Measurements from ENCODE around the gene WDR12. TPM values are rescaled to one million over a fixed set of nuclear protein-coding genes. Genes with fewer than 3 reads are reported as not detected.
"Not testable (repeated sequence)": the region's sequence is repeated elsewhere in the genome, so short reads cannot be mapped to it uniquely, and the experiment has no call there.

Gene WDR12
- 10 to 100 TPM in 5 of 6 donors, 1 to 10 TPM in 1; 7.1 to 18.6 (median 12.8) TPM for polyA plus RNA-seq (ENCODE audit: low read depth in 6 of 6)

GRCh38 chr2:202911512-202912341, at the start of gene WDR12, which contains the start of gene CARF:
TSS of gene WDR12 (minus strand) at chr2:202911673. CDS start at chr2:202911476, 197 bp downstream.
TSS of gene CARF (plus strand) at chr2:202912275. CDS start at chr2:202941903, 29,628 bp downstream.
- H3K36me3 Mint-ChIP-seq: no peaks in the 10 kb centered on the region
- peak within 1 kb of the TSS; percentile 85 to 100 (median 98) for H3K4me3 Mint-ChIP-seq
- peak; percentile 93 for DNase-seq

GRCh38 chr2:202960524-202960923, 49.1 kb upstream of the WDR12 start:
- no peaks in the 10 kb centered on the region for H3K9me3 Mint-ChIP-seq
- no peak overlapping the region for H3K27ac Mint-ChIP-seq
- DNase-seq (no peak), ATAC-seq (ENCODE audit: low read depth in 2 of 2) (no peak)
- no peaks in the 10 kb centered on the region for H3K4me1 Mint-ChIP-seq
- H3K27me3 Mint-ChIP-seq: no peaks in the 10 kb centered on the region
- H3K4me3 Mint-ChIP-seq: no peak overlapping the region
- H3K36me3 Mint-ChIP-seq: peaks cover 0 to 8% of the 10 kb centered on the region in 2 donors

More at GRCh38 chr2:202911512-202912341, at the start of gene WDR12, which contains the start of gene CARF:
- ATAC-seq (ENCODE audit: low read depth in 2 of 2): peak; percentile 83 to 84
- H3K4me1 Mint-ChIP-seq: peaks cover 15 to 20% (median 17%) of the 10 kb centered on the region in 3 donors
- no peaks in the 10 kb centered on the region for H3K9me3 Mint-ChIP-seq
- H3K27ac Mint-ChIP-seq: peak within 1 kb of the TSS; percentile 88 to 99 (median 98)
- no peaks in the 10 kb centered on the region for H3K27me3 Mint-ChIP-seq

GRCh38 chr2:202950592-202950991, 39.1 kb upstream of the WDR12 start:
- H3K36me3 Mint-ChIP-seq: peaks cover 26 to 35% of the 10 kb centered on the region in 2 donors
- no peaks in the 10 kb centered on the region for H3K4me1 Mint-ChIP-seq
- DNase-seq (no peak), ATAC-seq (ENCODE audit: low read depth in 2 of 2) (peak; percentile 30 to 39)
- H3K27ac Mint-ChIP-seq: no peak overlapping the region
- H3K9me3 Mint-ChIP-seq: peaks cover 0 to 23% (median 17%) of the 10 kb centered on the region in 7 donors
- no peaks in the 10 kb centered on the region for H3K27me3 Mint-ChIP-seq
- H3K4me3 Mint-ChIP-seq: no peak overlapping the region

DNA sequence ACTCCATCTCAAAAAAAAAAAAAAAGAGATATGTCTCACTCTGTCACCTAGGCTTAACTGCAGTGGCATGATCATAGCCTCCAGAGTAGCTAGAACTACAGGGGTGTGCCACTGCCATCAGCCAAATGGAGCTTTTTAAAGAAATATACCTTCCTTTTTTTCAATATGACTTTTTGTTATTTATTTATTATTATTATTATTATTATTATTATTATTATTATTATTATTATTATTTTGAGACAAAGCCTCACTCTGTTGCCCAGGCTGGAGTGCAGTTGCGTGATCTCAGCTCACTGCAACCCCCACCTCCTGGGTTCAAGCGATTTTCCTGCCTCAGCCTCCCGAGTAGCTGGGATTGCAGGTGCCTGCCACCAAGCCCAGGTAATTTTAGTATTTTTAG, 37.9 kb upstream of the WDR12 start:
- Mint-ChIP-seq H3K9me3 (peaks cover 0 to 25% (median 19%) of the 10 kb centered on the region in 7 donors), H3K36me3 (peaks cover 37 to 43% of the 10 kb centered on the region in 2 donors)
- not testable (repeated sequence) for H3K4me1 Mint-ChIP-seq; ATAC-seq (ENCODE audit: low read depth in 2 of 2); H3K4me3 Mint-ChIP-seq; DNase-seq; H3K27ac Mint-ChIP-seq; H3K27me3 Mint-ChIP-seq

- Mint-ChIP-seq H3K27ac (no peak overlapping the region), H3K4me3 (peak overlapping the region in 1 of 8 donors; percentile 37), H3K27me3 (no peaks in the 10 kb centered on the region), H3K9me3 (peaks cover 0 to 25% (median 19%) of the 10 kb centered on the region in 7 donors), H3K36me3 (peaks cover 29 to 40% of the 10 kb centered on the region in 2 donors), H3K4me1 (no peaks in the 10 kb centered on the region)
- ATAC-seq (ENCODE audit: low read depth in 2 of 2) (no peak), DNase-seq (no peak)
Observed at GRCh38 chr2:202945497-202945896, 34.0 kb upstream of the WDR12 start.

DNA sequence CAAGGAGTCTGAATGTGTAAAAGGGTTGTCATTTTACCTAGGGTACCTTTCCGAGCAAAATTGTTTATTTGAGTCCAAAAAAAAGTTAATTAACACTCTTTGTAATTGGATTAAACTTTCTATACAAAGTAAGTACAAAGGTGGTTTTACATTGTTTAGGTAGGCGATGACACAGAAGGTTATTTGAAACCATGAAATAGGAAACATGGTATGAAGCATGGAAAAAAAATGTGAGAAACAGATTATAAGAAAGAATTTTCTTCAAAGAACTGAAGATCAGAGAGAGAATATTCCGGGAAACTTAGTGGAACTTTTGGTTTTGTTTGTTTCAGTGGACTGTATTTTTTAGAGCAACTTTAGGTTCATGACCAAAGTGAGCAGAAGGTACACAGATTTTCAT, 33.3 kb upstream of the WDR12 start:
- Mint-ChIP-seq H3K4me1 (no peaks in the 10 kb centered on the region), H3K27ac (no peak overlapping the region), H3K9me3 (peaks cover 0 to 25% (median 19%) of the 10 kb centered on the region in 7 donors), H3K4me3 (no peak overlapping the region), H3K27me3 (no peaks in the 10 kb centered on the region), H3K36me3 (peaks cover 29 to 40% of the 10 kb centered on the region in 2 donors)
- no peak for ATAC-seq (ENCODE audit: low read depth in 2 of 2)
- no peak for DNase-seq

DNA sequence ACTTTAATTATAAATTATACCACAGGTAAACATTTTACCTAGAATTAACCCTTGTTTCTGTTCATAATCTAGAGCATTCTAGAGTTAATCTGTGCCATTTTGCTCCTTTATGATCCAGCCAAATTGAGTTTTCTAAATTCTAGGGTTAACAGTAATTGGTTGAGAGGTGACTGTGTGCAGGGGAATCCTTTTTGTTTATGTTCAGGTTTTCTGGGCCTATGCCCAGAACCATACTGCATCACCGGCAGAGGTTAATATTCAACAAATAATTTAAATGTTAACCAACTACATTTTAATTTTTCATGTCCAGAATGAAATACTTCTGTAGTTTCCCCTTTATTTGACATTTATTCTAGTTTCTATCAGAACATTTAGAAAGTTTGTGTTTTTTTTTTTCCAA, 32.9 kb upstream of the WDR12 start:
- H3K27ac Mint-ChIP-seq: no peak overlapping the region
- H3K9me3 Mint-ChIP-seq: peaks cover 0 to 25% (median 19%) of the 10 kb centered on the region in 7 donors
- peaks cover 29 to 40% of the 10 kb centered on the region in 2 donors for H3K36me3 Mint-ChIP-seq

GRCh38 chr2:202941771-202942170, 30.3 kb upstream of the WDR12 start:
- Mint-ChIP-seq H3K9me3 (peaks cover 0 to 12% (median 10%) of the 10 kb centered on the region in 7 donors), H3K4me1 (peaks cover 0 to under 1% (median 0%) of the 10 kb centered on the region in 3 donors), H3K27me3 (no peaks in the 10 kb centered on the region), H3K27ac (no peak overlapping the region), H3K4me3 (no peak overlapping the region), H3K36me3 (peaks cover 25 to 37% of the 10 kb centered on the region in 2 donors)
- ATAC-seq (ENCODE audit: low read depth in 2 of 2) (no peak), DNase-seq (no peak)

More for the DNA sequence above, 32.9 kb upstream of the WDR12 start:
- DNase-seq: no peak
- Mint-ChIP-seq H3K27me3 (no peaks in the 10 kb centered on the region), H3K4me1 (no peaks in the 10 kb centered on the region), H3K4me3 (no peak overlapping the region)
- ATAC-seq (ENCODE audit: low read depth in 2 of 2): no peak

GRCh38 chr2:202938960-202939359, 27.5 kb upstream of the WDR12 start:
- Mint-ChIP-seq H3K36me3 (peaks cover 7 to 14% of the 10 kb centered on the region in 2 donors), H3K9me3 (no peaks in the 10 kb centered on the region), H3K4me3 (no peak overlapping the region), H3K4me1 (peaks cover 0 to 4% (median 0%) of the 10 kb centered on the region in 3 donors), H3K27me3 (no peaks in the 10 kb centered on the region), H3K27ac (peak overlapping the region in 1 of 6 donors; percentile 89)
- ATAC-seq (ENCODE audit: low read depth in 2 of 2): no peak
- DNase-seq: no peak

DNA sequence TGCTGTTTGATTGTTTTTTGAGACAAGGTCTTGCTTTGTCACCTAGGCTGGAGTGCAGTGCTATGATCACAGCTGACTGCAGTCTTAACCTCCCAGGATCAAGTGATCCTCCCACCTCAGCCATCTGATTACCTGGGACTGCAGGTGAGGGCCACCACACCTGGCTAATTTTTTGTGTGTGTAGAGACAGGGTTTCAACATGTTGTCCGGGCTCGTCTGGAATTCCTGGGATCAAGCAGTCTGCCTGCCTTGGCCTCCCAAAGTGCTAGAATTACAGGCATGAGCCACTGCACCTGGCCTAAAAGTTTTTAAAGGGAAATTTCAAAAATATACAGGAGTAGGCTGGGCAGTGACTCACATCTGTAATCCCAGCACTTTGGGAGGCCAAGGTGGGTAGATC, 23.0 kb upstream of the WDR12 start:
- Mint-ChIP-seq H3K4me1 (peaks cover 2 to 18% (median 12%) of the 10 kb centered on the region in 3 donors), H3K27me3 (no peaks in the 10 kb centered on the region), H3K36me3 (peaks cover 24 to 27% of the 10 kb centered on the region in 2 donors), H3K4me3 (no peak overlapping the region), H3K27ac (no peak overlapping the region), H3K9me3 (no peaks in the 10 kb centered on the region)
- ATAC-seq (ENCODE audit: low read depth in 2 of 2) (no peak), DNase-seq (no peak)

DNA sequence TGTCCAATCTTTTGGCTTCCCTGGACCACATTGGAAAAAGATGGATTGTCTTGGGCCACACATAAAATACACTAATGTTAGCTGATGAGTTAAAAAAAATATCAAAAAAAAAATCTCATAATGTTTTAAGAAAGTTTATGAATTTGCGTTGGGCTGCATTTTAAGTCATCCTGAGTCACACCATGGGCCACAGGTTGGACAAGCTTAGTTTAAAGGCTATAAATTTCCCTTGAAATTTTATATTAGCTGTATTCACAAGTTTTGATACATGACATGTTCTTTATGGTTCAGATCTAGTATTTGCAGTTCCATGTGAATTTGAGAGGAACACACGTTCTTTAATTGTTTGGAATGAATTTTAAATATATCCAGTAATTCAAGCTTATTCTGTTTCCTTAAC, 22.5 kb upstream of the WDR12 start:
- no peaks in the 10 kb centered on the region for H3K27me3 Mint-ChIP-seq

DNA sequence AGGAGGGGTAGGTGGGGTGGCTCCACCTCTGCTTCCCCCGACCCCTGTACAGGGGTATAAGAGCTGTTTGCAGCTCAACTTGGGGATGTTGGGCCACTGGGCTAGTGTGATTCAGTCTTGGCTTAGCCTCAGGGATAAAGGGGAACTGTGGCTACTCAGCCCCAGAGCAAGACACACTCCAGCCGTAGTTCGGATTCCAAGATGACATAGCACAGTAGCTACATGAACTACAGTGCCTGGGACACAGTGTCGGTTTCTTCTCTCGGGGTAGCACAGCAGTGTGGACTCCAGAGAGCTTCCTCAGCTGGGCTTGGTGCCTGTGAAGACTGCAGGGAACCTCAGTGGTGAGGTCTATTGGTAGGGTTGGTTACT, 21.7 kb upstream of the WDR12 start:
- H3K27ac Mint-ChIP-seq: no peak overlapping the region
- H3K27me3 Mint-ChIP-seq: no peaks in the 10 kb centered on the region
- peaks cover 2 to 18% (median 12%) of the 10 kb centered on the region in 3 donors for H3K4me1 Mint-ChIP-seq
- H3K36me3 Mint-ChIP-seq: peaks cover 22 to 27% of the 10 kb centered on the region in 2 donors
- no peaks in the 10 kb centered on the region for H3K9me3 Mint-ChIP-seq
- no peak for ATAC-seq (ENCODE audit: low read depth in 2 of 2)
- H3K4me3 Mint-ChIP-seq: no peak overlapping the region
- no peak for DNase-seq

More for the DNA sequence above, 22.5 kb upstream of the WDR12 start:
- peaks cover 2 to 18% (median 12%) of the 10 kb centered on the region in 3 donors for H3K4me1 Mint-ChIP-seq
- DNase-seq (no peak), ATAC-seq (ENCODE audit: low read depth in 2 of 2) (no peak)
- H3K27ac Mint-ChIP-seq: peak overlapping the region in 1 of 6 donors; percentile 28
- no peak overlapping the region for H3K4me3 Mint-ChIP-seq
- peaks cover 23 to 27% of the 10 kb centered on the region in 2 donors for H3K36me3 Mint-ChIP-seq
- H3K9me3 Mint-ChIP-seq: no peaks in the 10 kb centered on the region

GRCh38 chr2:202932425-202933138, 21.1 kb upstream of the WDR12 start:
- Mint-ChIP-seq H3K4me3 (no peak overlapping the region), H3K36me3 (peaks cover 26 to 27% of the 10 kb centered on the region in 2 donors), H3K9me3 (no peaks in the 10 kb centered on the region), H3K27me3 (no peaks in the 10 kb centered on the region), H3K4me1 (peaks cover 2 to 18% (median 12%) of the 10 kb centered on the region in 3 donors), H3K27ac (no peak overlapping the region)
- ATAC-seq (ENCODE audit: low read depth in 2 of 2): no peak
- no peak for DNase-seq
